MM.1S (cell line): ENCODE data around the gene KCND3.

Experiments used
- CTCF ChIP-seq: fragments of 300-600 bp; sonication (generic); IDR thresholded peaks from 2 replicates; pipeline ENCODE4 v1.5.1; 2016; ENCODE audit warnings: antibody characterized with exemption, low read length, mixed read lengths
- EZH2phosphoT487 ChIP-seq: fragments of 300-600 bp; sonication (generic); IDR thresholded peaks from 2 replicates; pipeline ENCODE4 v1.6.1; 2018; ENCODE audit warnings: antibody characterized with exemption, low read length

GRCh38 chr1:111831153-111831552 is 158.3 kb downstream of the KCND3 start:
- TF ChIP-seq CTCF (no peak), EZH2phosphoT487 (no peak)
